Posterior vena cava (tissue), 2 donors: ENCODE data around the gene LASP1. TPM values are rescaled to one million over a fixed set of nuclear protein-coding genes. Genes with fewer than 3 reads are reported as not detected.
"Not testable (repeated sequence)": the region's sequence is repeated elsewhere in the genome, so short reads cannot be mapped to it uniquely, and the experiment has no call there.

ENCODE experiments used
- DNase-seq: peaks from one replicate; pipeline ENCODE4 v3.0.0-alpha.2; 2020; ENCODE audit warnings: low spot score
- intact Hi-C, 2 donors: fragments of 100-400 bp; cut with DNase I; formaldehyde crosslinking; loops; one replicate each; pipeline versions ENCODE4 v1.14.1 to v1.14.2; 2022 to 2023
- total RNA-seq, 2 donors: library from RNA; stranded (reverse); fragmentation: NEBNext Ultra II Directional; extraction: Animal tissue kit (Norgen Biotek cat#: 25700); gene quantifications; one replicate each; pipeline ENCODE4 v1.2.1, GENCODE V29; 2021
- donor health status: DM: yes; HTN: yes; CAD: no.
- donor health status: DM: yes; HTN: yes; CAD: no.

Gene LASP1
- total RNA-seq, 2 donors from 2014 or later, result 95.2 to 119 TPM

GRCh38 chr17:38899421-38899820, 29.6 kb downstream of the LASP1 start:
- DNase-seq, result no peak
- intact Hi-C loops, result no loop called here

DNA sequence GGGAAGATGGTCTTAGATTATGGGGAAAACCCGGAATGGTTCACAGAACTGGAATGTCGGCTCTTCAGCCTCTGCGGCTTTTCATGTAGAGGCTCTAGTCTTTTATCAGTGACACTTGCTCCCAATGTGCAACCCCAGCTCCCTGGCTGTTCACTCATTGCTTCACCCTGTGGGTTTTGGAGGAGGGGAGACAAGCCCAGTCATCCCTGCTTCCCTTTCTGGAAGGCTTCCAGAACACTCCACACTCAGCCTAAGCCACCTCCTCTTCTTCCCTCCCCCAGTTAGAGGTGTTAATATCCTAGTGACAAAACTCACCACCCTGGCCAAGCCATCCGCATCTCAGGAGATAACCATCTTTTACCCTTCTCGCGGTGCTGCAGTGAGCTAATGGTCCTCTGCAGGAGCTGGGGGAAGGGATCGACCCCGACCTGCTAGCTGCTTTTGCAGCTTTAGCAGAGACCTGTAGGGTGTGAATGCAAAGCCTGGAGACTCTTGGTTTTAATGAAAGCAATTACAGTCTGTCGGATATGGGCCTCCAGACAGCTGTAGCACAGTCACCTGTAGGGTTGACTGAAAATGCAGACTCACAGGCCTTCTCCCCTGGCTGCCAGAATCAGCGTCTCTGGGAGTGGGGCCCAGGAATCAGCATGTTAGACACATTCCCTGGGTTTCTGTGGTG, 31.3 kb downstream of the LASP1 start:
- peak; percentile 85 for DNase-seq
- intact Hi-C loops, result loop anchor here in 1 of 2 donors (5.0 kb wide), 1 partner anchor 71 kb away; no protein-coding TSS in a partner anchor

DNA sequence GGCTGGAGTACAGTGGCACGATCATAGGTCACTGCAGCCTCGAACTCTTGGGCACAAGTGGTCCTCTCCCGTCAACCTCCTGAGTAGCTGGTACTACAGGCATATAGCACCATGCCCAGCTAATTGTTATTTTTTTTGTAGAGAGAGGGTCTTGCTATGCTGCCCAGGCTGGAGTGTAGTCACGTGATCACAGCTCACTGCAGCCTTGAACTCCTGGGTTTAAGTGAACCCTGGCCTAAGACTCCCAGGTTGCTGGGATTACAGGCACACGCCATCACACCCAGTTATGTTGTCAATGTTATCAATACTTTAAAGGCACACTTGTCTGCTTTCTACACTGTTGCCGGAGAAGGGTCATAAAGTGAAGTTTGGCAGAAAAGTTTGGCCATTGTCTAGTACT, 33.5 kb downstream of the LASP1 start:
- intact Hi-C loops, result loop anchor here in 1 of 2 donors (5.0 kb wide), 1 partner anchor 69 kb away; no protein-coding TSS in a partner anchor
- DNase-seq, result no peak

- no peak for DNase-seq
- intact Hi-C loops, result loop anchor here in 1 of 2 donors (5.0 kb wide), 1 partner anchor 67 kb away; no protein-coding TSS in a partner anchor
Observed at GRCh38 chr17:38904892-38905291, 35.0 kb downstream of the LASP1 start.

GRCh38 chr17:38905375-38905774, 35.5 kb downstream of the LASP1 start:
- no peak for DNase-seq
- intact Hi-C loops, result no loop called here

- DNase-seq, result no peak
- intact Hi-C loops, result no loop called here
Observed at GRCh38 chr17:38906460-38907228, 36.8 kb downstream of the LASP1 start.

DNA sequence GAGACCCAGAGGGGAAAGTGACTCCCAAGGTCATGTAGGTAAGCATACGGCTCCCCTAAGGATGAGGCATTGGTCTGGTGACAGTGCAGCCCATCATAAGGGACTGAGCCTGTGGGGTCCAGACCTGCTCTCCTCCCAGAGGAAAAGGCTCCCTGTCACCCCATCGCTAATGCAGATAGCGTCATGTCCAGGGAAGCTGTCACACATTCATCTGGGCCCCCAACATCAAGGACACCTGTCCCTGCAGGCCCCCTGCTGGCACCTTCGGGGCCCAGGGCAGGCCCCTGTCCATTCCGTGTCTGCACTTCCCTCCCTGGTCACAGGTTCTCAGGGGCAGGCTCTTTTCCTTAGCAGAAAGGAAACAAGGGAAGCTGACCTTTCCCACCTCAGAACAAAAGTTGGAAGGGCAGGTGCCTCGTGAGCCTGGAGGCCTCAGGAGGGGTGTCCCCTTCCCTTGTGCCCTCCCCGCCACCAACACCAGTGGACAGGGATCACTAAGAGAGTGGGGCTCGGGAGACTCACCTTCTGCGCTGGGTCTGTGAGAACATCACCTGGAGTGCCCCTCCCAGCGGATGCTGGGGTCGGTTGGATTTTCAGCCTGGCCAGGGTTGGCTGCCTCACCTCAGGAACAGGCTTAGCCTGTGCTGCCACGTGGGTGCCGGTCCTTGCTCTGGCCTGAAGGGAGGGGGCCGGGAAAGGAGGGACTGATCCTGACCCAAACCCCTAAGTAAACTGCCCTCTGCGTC, 38.2 kb downstream of the LASP1 start:
- DNase-seq, result peak; percentile 72
- intact Hi-C loops, result no loop called here

- no peak for DNase-seq
- intact Hi-C loops, result no loop called here
Observed at GRCh38 chr17:38908676-38909181, 38.9 kb downstream of the LASP1 start.

GRCh38 chr17:38910325-38910724, 40.5 kb downstream of the LASP1 start:
- DNase-seq, result peak; percentile 11
- intact Hi-C loops, result loop anchor here in 1 of 2 donors (5.0 kb wide), 1 partner anchor 792 kb away; the partner anchor contains the start of gene ERBB2

- intact Hi-C loops, result loop anchor here in 1 of 2 donors (5.0 kb wide), 1 partner anchor 791 kb away; the partner anchor contains the start of gene ERBB2
- DNase-seq, result peak; percentile 63
Observed at GRCh38 chr17:38911081-38911730, 41.3 kb downstream of the LASP1 start.

DNA sequence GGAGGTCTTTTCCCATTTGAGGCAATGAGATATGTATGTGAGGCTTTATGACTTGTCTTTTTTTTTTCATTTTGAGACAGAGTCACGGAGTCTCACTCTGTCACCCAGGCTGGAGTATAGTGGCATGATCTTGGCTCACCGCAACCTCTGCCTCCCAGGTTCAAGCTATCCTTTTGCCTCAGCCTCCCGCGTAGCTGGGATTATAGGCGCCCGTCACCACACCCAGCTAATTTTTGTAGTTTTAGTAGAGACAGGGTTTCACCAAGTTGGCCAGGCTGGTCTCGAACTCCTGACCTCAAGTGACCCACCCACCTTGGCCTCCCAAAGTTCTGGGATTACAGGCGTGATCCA, 41.8 kb downstream of the LASP1 start:
- DNase-seq, result not testable (repeated sequence)
- intact Hi-C loops, result loop anchor here in 1 of 2 donors (5.0 kb wide), 1 partner anchor 791 kb away; the partner anchor contains the start of gene ERBB2

GRCh38 chr17:38912221-38912813, 42.5 kb downstream of the LASP1 start:
- intact Hi-C loops, result loop anchor here in 1 of 2 donors (5.0 kb wide), 1 partner anchor 790 kb away; the partner anchor contains the start of gene ERBB2
- DNase-seq, result peak; percentile 76

DNA sequence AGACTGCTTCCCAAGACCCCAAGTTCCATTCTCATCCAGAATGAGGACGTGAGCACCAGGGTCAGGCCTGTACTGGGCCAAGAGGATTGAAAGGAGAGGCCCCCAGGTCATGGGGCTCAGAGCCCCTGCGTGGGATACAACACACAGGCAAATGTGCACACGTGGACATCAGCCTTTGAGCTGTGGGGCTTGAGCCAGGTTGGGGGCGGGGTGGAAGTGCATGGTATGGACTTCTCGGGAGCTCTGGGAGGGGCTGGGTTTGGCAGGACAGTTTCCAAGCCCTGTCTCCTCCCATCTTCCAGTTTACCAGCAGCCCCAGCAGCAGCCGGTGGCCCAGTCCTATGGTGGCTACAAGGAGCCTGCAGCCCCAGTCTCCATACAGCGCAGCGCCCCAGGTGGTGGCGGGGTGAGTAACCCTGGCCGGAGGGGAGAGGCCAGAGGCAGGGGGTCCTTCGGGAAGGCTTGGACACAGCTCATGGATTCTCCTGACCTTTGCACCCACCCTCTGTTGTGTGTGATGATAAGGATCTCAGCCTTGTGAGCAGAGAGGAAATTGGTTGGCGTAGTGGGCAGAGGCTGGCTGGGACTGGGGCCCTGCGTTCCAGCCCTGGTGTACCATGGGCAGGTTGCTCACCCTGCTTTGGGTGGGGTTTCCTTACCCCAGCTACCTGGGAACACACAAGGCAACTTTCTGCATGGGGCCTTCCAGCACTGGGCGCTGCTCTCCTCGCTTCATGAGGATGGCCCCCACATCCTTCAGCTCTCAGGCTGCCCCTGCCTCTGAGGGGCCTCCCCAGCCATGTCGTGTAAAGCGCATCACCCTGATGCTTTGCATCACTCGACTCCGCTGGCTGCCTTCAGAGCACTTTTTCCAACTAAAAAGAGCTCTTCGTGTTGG, 45.1 kb downstream of the LASP1 start:
- DNase-seq, result no peak

GRCh38 chr17:38915639-38915995, 45.8 kb downstream of the LASP1 start:
- intact Hi-C loops, result no loop called here
- no peak for DNase-seq

More for the DNA sequence above, 45.1 kb downstream of the LASP1 start:
- intact Hi-C loops, result loop anchor here in 1 of 2 donors (5.0 kb wide), 1 partner anchor 787 kb away; the partner anchor contains the start of gene ERBB2

DNA sequence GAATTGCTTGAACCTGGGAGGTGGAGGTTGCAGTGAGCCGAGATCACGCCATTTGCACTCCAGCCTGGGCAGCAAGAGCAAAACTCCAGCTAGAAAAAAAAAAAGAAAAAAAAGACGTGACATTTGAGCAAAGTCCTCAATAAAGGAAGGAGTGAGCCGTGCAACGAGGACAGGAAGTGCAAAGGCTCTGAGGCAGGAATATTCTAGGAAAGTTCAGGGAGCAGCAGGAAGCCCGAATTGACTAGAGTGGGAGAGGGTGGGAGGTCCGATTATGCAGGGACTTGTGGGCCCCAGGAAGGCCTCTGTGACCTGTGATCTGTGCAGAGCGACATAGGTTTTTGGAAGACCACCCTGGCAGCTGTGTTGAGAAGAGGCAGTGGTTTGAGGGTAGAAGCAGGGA, 46.9 kb downstream of the LASP1 start:
- intact Hi-C loops, result no loop called here
- DNase-seq, result no peak

DNA sequence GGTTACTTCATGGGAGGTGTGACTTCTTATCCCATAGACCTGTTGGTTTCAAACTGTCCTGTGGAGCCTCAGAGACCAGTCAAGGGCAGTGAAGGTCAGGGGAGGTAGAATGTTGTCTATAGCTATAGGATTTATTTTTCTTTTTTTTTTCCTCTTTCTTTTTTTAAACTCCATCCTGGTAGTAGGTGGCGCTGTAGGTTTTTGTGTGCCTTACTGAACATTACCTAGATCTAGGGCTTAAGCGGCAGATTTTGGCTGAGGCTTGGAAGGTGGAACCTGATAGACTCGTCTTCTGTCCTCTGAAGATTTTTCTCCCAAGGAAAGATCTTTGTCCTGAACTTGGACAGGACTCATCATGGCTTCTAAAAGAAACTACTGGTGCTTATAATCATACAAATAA, 47.4 kb downstream of the LASP1 start:
- DNase-seq, result no peak
- intact Hi-C loops, result no loop called here

DNA sequence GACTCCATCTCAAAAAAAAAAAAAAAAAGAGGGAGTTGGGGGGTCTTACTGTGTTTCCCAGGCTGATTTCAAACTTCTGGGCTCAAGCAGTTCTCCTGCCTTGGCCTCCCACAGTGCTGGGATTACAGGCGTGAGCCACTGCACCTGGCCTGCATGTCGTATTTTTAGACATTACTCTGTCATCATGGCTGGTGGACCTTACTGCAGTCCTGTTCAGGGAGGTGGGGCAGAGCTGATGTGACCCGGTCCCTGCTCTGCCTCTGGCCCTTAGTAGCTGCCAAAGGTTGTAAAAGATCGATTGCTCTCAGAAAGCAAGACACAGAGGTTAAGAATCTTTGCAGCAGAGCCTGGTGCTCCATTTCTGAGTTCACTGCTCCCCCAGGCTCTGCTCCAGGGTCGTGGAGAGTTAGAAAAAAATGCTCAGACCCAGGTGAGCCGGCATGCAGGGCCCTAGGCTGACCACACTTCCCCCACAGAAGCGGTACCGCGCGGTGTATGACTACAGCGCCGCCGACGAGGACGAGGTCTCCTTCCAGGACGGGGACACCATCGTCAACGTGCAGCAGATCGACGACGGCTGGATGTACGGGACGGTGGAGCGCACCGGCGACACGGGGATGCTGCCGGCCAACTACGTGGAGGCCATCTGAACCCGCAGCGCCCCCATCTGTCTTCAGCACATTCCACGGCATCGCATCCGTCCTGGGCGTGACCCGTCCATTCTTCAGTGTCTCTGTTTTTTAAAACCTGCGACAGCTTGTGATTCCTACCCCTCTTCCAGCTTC, 48.5 kb downstream of the LASP1 start:
- intact Hi-C loops, result no loop called here
- no peak for DNase-seq
